Choroid plexus epithelial cell (primary cell): ENCODE data around the gene ZSCAN23.

ENCODE experiments used
- DNase-seq: peaks from one replicate; pipeline ENCODE4 v3.0.0-alpha.2; 2010; ENCODE audit warnings: low read depth
- H3K4me3 ChIP-seq: 2 replicates; pipeline ENCODE4 v1.5.1; 2011; ENCODE audit warnings: low read depth, mild to moderate bottlenecking, control low read depth, low read length, moderate library complexity
- TF ChIP-seq, protein P1 (sequence below): conservative IDR thresholded peaks from 2 replicates; pipeline ENCODE4 v1.5.1; 2011; ENCODE audit warnings: low read depth, mild to moderate bottlenecking, control low read depth, inconsistent platforms, low read length, moderate library complexity

Gene ZSCAN23

DNA sequence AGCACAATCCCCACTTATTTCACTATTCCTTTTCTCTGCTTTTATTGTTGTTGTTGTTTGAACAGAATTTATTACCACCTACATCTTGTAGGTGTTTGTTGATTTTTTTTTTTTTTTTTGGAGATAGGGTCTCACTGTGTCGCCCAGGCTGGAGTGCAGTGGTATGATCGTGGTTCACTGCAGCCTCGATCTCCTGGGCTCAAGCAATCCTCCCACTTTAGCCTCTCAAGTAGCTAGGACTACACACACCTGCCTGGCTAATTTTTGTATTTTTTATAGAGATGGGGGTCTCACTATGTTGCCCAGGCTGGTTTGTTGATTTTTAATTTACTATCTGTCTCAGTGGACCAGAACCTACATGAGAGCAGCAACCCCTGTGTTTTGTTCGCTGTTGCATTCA is 47.4 kb downstream of the ZSCAN23 start:
- DNase-seq = no peak
- no peak overlapping the region for H3K4me3 ChIP-seq
- TF ChIP-seq, protein P1, sequence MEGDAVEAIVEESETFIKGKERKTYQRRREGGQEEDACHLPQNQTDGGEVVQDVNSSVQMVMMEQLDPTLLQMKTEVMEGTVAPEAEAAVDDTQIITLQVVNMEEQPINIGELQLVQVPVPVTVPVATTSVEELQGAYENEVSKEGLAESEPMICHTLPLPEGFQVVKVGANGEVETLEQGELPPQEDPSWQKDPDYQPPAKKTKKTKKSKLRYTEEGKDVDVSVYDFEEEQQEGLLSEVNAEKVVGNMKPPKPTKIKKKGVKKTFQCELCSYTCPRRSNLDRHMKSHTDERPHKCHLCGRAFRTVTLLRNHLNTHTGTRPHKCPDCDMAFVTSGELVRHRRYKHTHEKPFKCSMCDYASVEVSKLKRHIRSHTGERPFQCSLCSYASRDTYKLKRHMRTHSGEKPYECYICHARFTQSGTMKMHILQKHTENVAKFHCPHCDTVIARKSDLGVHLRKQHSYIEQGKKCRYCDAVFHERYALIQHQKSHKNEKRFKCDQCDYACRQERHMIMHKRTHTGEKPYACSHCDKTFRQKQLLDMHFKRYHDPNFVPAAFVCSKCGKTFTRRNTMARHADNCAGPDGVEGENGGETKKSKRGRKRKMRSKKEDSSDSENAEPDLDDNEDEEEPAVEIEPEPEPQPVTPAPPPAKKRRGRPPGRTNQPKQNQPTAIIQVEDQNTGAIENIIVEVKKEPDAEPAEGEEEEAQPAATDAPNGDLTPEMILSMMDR = no peak

DNA sequence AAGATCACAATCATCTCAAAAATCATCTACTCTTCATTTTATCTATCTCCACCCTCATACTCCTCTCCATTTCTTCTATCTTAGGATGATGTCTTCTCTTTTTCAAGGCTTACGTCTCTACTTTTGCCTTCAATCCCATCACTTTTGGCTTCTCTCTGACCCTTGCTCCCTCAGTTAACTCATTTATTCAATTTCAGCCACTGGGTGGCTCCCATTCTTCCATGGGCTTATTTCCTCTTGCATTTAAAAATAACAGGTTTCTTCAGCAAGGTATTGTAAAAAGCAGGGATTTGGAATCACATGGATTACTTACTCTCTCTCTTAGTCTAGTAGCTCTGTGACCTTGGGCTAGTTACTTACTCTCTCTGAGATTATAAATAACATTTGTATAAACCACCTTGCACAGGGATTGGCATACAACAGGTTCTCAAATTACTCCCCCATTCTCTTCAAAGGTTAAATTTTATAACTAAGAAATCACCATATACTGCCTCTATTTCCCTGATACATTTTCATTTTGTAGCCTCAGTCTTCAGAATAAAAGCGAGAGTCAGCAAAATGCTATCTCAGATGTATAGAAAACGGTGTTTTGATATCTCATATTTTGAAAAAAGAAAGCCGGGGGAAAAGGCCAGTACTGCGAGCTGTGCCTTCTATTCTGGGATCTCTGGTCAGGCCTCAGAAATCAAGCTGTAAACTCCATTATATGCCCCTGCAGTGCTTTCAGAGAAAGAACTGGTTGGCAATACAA is 49.2 kb downstream of the ZSCAN23 start:
- TF ChIP-seq, protein P1 = peak; percentile 51
- no peak overlapping the region for H3K4me3 ChIP-seq
- DNase-seq = peak; percentile 45

DNA sequence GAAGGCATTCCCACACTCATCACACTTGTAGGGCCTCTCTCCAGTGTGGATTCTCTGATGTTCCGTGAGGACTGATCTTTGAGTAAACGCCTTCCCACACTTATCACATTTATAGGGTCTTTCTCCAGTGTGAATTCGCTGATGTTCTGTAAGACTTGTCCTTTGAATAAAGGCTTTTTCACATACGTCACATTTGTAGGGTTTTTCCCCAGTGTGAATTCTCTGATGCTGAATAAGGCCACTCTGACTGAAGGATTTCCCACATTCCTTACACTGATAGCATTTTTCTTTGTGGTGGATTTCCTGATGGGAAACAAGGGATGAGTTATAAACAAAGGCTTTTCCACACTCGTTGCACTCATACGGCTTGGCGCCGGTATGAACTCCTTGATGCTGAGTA is 52.6 kb downstream of the ZSCAN23 start:
- TF ChIP-seq, protein P1 = no peak
- no peak overlapping the region for H3K4me3 ChIP-seq

DNA sequence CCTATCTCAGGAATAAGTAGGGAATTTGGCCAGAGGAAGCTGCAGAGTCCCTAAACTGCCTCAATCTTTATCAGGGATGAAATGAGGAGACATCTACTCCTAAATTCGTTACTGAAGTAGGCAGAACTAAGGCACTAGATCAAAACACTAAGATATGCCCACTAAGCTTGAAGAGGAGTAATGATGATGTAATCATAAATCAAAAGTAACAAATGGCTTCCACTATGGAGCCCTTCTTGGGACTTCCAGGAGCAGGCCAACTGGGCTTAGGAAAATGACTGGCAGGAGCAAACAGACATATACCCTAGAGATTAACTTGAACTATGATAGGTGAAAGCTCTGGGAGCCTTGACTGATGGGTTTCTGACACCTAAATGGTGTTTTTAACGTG is 59.2 kb downstream of the ZSCAN23 start:
- TF ChIP-seq, protein P1 = no peak
- no peak for DNase-seq
- H3K4me3 ChIP-seq = no peak overlapping the region

More for the DNA sequence above, 52.6 kb downstream of the ZSCAN23 start:
- no peak for DNase-seq

DNA sequence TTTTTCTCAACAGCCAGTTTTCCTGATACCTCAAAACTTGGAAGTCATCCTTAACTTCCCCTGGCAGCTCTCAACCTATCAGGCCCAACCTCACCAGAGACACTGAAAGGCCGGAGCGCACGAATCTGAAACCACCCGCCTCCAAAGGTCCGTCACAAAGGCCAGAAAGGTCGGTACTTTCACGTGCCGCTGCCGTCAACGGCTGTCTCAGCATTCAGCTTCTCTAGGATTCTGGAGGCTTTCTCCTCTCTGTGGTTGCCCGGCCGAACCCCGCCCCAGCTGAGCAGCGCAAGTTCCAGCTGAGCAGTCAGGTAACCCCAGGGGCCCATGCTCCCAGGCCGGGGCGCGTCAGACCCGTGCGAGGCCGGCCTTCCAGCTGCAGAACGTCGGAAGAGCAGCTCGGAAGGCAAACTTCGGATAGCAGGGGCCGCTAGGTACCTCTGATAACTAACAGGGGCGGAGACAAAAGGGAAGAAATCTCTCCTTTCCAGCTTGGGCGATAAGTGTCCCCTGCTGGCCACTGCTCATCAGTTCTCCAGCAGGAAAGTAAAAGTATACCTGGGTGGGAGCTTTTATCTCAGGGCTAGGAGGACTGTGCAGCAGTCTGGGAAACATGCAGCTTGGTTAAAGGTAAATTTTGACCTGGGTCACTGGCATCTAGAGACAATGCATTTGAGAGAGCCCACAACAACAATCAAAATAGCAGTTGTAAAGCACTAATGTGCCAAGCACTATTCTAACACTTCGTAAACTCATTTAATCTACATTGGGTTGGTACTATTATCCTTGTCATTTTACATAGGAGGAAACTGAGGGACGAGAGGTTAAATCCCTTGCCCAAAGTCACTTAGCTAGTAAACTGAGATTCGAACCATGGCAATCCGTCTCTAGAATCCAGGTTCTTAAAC is 59.8 kb downstream of the ZSCAN23 start:
- TF ChIP-seq, protein P1 = peak; percentile 73
- peak overlapping the region; percentile 74 for H3K4me3 ChIP-seq
- peak; percentile 97 for DNase-seq
